H9 (cell line): ENCODE results near the gene THSD7B. TPM values are rescaled to one million over a fixed set of nuclear protein-coding genes. Genes with fewer than 3 reads are reported as not detected.

ENCODE experiments used
- DNase-seq: peaks from one replicate; pipeline ENCODE4 v3.0.0-alpha.2; 2017
- H2AFZ ChIP-seq: one replicate; pipeline ENCODE4 v1.6.1; 2013; ENCODE audit warnings: mild to moderate bottlenecking, low read length, control low read depth, moderate library complexity
- H2AK5ac ChIP-seq: 2 replicates; pipeline ENCODE4 v1.6.1; 2013; ENCODE audit warnings: low read length, control low read depth, mixed read lengths; ENCODE audit not compliant: insufficient read length
- H2BK120ac ChIP-seq: one replicate; pipeline ENCODE4 v1.6.1; 2013; ENCODE audit warnings: low read depth, mild to moderate bottlenecking, low read length, control low read depth, inconsistent platforms; ENCODE audit not compliant: poor library complexity, severe bottlenecking
- H2BK12ac ChIP-seq: 2 replicates; pipeline ENCODE4 v1.6.1; 2013; ENCODE audit warnings: low read length, control low read depth, mixed read lengths, low read depth; ENCODE audit not compliant: insufficient read length
- H2BK15ac ChIP-seq: 2 replicates; pipeline ENCODE4 v1.6.1; 2013; ENCODE audit warnings: low read depth, low read length, control low read depth
- H2BK20ac ChIP-seq: one replicate; pipeline ENCODE4 v1.6.1; 2013; ENCODE audit warnings: low read depth, mild to moderate bottlenecking, low read length, control low read depth, inconsistent platforms; ENCODE audit not compliant: poor library complexity, severe bottlenecking
- H2BK5ac ChIP-seq: 2 replicates; pipeline ENCODE4 v1.6.1; 2013; ENCODE audit warnings: low read length, control low read depth, mixed read lengths; ENCODE audit not compliant: insufficient read length
- H3K14ac ChIP-seq: 2 replicates; pipeline ENCODE4 v1.6.1; 2013; ENCODE audit warnings: low read length, control low read depth; ENCODE audit not compliant: insufficient read depth
- H3K18ac ChIP-seq: 2 replicates; pipeline ENCODE4 v1.6.1; 2013; ENCODE audit warnings: low read depth, mild to moderate bottlenecking, mixed read lengths, low read length, control low read depth; ENCODE audit not compliant: insufficient read length
- H3K23ac ChIP-seq: 2 replicates; pipeline ENCODE4 v1.6.1; 2013; ENCODE audit warnings: low read length, control low read depth, mixed read lengths, low read depth; ENCODE audit not compliant: insufficient read length
- H3K23me2 ChIP-seq: 2 replicates; pipeline ENCODE4 v1.6.1; 2013; ENCODE audit warnings: low read depth, mild to moderate bottlenecking, mixed read lengths, low read length, control low read depth; ENCODE audit not compliant: insufficient read length, poor library complexity, severe bottlenecking
- H3K27ac ChIP-seq: 2 replicates; pipeline ENCODE4 v1.5.1; 2013; ENCODE audit warnings: low read length, control low read depth, mixed read lengths, low read depth; ENCODE audit not compliant: insufficient read length
- H3K27me3 ChIP-seq: 2 replicates; pipeline ENCODE4 v1.6.1; 2013; ENCODE audit warnings: low read length, control low read depth, inconsistent platforms; ENCODE audit not compliant: insufficient read depth
- H3K4ac ChIP-seq: 2 replicates; pipeline ENCODE4 v1.6.1; 2013; ENCODE audit warnings: low read depth, mild to moderate bottlenecking, control low read depth, inconsistent platforms, low read length, moderate library complexity
- H3K4me1 ChIP-seq: 2 replicates; pipeline ENCODE4 v1.6.1; 2013; ENCODE audit warnings: low read length, control low read depth, inconsistent platforms; ENCODE audit not compliant: insufficient read depth
- H3K4me2 ChIP-seq: 2 replicates; pipeline ENCODE4 v1.6.1; 2013; ENCODE audit warnings: low read length, control low read depth, mixed read lengths; ENCODE audit not compliant: insufficient read length, insufficient read depth
- H3K56ac ChIP-seq: 2 replicates; pipeline ENCODE4 v1.6.1; 2013; ENCODE audit warnings: low read depth, mild to moderate bottlenecking, mixed read lengths, low read length, control low read depth; ENCODE audit not compliant: insufficient read length
- H3K79me1 ChIP-seq: 2 replicates; pipeline ENCODE4 v1.6.1; 2013; ENCODE audit warnings: low read depth, mild to moderate bottlenecking, moderate library complexity, low read length, control low read depth, inconsistent platforms; ENCODE audit not compliant: insufficient read depth, poor library complexity, severe bottlenecking
- H3K79me2 ChIP-seq: 2 replicates; pipeline ENCODE4 v1.6.1; 2013; ENCODE audit warnings: low read length, control low read depth, inconsistent platforms; ENCODE audit not compliant: insufficient read depth
- H3K9ac ChIP-seq: 2 replicates; pipeline ENCODE4 v1.6.1; 2013; ENCODE audit warnings: low read length, control low read depth, mixed read lengths; ENCODE audit not compliant: insufficient read length; ENCODE audit errors: extremely low read depth
- H3K9me3 ChIP-seq: one replicate; pipeline ENCODE4 v1.6.1; 2013; ENCODE audit warnings: low read depth, low read length, inconsistent platforms; ENCODE audit not compliant: control insufficient read depth
- H3T11ph ChIP-seq: one replicate; pipeline ENCODE4 v1.6.1; 2013; ENCODE audit warnings: mild to moderate bottlenecking, low read length, control low read depth, inconsistent platforms
- H4K20me1 ChIP-seq: one replicate; pipeline ENCODE4 v1.6.1; 2013; ENCODE audit not compliant: control insufficient read depth, insufficient read length, insufficient read depth
- H4K5ac ChIP-seq: 2 replicates; pipeline ENCODE4 v1.6.1; 2013; ENCODE audit warnings: low read depth, mild to moderate bottlenecking, mixed read lengths, low read length, control low read depth; ENCODE audit not compliant: insufficient read length
- H4K8ac ChIP-seq: replicated peaks from 2 replicates; pipeline ENCODE4 v1.6.1; 2013; ENCODE audit warnings: low read length, control low read depth, mixed read lengths, low read depth; ENCODE audit not compliant: insufficient read length
- H4K91ac ChIP-seq: 2 replicates; pipeline ENCODE4 v1.6.1; 2013; ENCODE audit warnings: low read depth, mild to moderate bottlenecking, moderate library complexity, mixed read lengths, low read length, control low read depth; ENCODE audit not compliant: insufficient read length
- H3K27ac Mint-ChIP-seq, 3 experiments: 2 replicates in 2 of 3; 3 replicates in 1 of 3; pipeline ENCODE4 v1.8.0; 2020 to 2021; ENCODE audit warnings: mixed read lengths in 3 of 3, mild to moderate bottlenecking in 1 of 3, moderate library complexity in 1 of 3
- H3K27me3 Mint-ChIP-seq: 2 replicates; pipeline ENCODE4 v1.8.0; 2021; ENCODE audit warnings: low read depth, mild to moderate bottlenecking, moderate library complexity, mixed read lengths
- H3K36me3 Mint-ChIP-seq, 3 experiments: 2 replicates in 2 of 3; 3 replicates in 1 of 3; pipeline ENCODE4 v1.8.0; 2020 to 2021; ENCODE audit warnings: low read depth in 3 of 3, mixed read lengths in 3 of 3; ENCODE audit not compliant: insufficient read depth in 1 of 3
- H3K4me1 Mint-ChIP-seq, 2 experiments: 2 replicates each; pipeline ENCODE4 v1.8.0; 2020; ENCODE audit warnings: mixed read lengths in 2 of 2
- H3K4me3 Mint-ChIP-seq, 2 experiments: 2 replicates in 1 of 2; 3 replicates in 1 of 2; pipeline ENCODE4 v1.8.0; 2020 to 2021; ENCODE audit warnings: mild to moderate bottlenecking in 2 of 2, mixed read lengths in 2 of 2, moderate library complexity in 1 of 2
- H3K9me3 Mint-ChIP-seq, 2 experiments: 2 replicates in 1 of 2; 3 replicates in 1 of 2; pipeline ENCODE4 v1.8.0; 2020; ENCODE audit warnings: mild to moderate bottlenecking in 2 of 2, mixed read lengths in 2 of 2, moderate library complexity in 1 of 2
- CTCF ChIP-seq: fragments of 200-600 bp; sonication (generic); conservative IDR thresholded peaks from 3 replicates; pipeline ENCODE4 v1.8.0; 2021; ENCODE audit warnings: antibody characterized with exemption, mild to moderate bottlenecking
- total RNA-seq: library from RNA; stranded (reverse); gene quantifications from 2 replicates; pipeline ENCODE4 v1.2.1, GENCODE V29; 2021

THSD7B gene
- total RNA-seq, 1 experiment from 2014 or later = 0.85 TPM

GRCh38 chr2:137118140-137118539 is 352.8 kb downstream of the THSD7B start:
- no peaks in the 10 kb centered on the region for H3K27me3 ChIP-seq
- H3K9me3 Mint-ChIP-seq = no peaks in the 10 kb centered on the region
- no peak overlapping the region for H3K18ac ChIP-seq

More at GRCh38 chr2:137118140-137118539, 352.8 kb downstream of the THSD7B start:
- Mint-ChIP-seq H3K4me1 (no peaks in the 10 kb centered on the region), H3K27ac (no peak overlapping the region), H3K4me3 (no peak overlapping the region), H3K36me3 (no peaks in the 10 kb centered on the region), H3K27me3 (no peaks in the 10 kb centered on the region)
- no peak overlapping the region for H2BK5ac ChIP-seq
- H3K23me2 ChIP-seq = no peaks in the 10 kb centered on the region
- H2AFZ ChIP-seq = no peak overlapping the region
- H4K8ac ChIP-seq = no peak overlapping the region
- H4K20me1 ChIP-seq = no peaks in the 10 kb centered on the region
- no peak overlapping the region for H2BK20ac ChIP-seq
- H3T11ph ChIP-seq = no peak overlapping the region
- no peak overlapping the region for H3K4ac ChIP-seq
- no peak overlapping the region for H3K9ac ChIP-seq
- no peaks in the 10 kb centered on the region for H3K79me1 ChIP-seq
- H3K27ac ChIP-seq = no peak overlapping the region
- H3K79me2 ChIP-seq = no peaks in the 10 kb centered on the region
- no peak overlapping the region for H3K23ac ChIP-seq
- no peak overlapping the region for H3K14ac ChIP-seq
- H3K56ac ChIP-seq = no peak overlapping the region
- H2BK120ac ChIP-seq = no peak overlapping the region
- no peak overlapping the region for H4K5ac ChIP-seq
- H3K9me3 ChIP-seq = no peaks in the 10 kb centered on the region
- no peak overlapping the region for H2BK12ac ChIP-seq
- DNase-seq = no peak
- no peak overlapping the region for H4K91ac ChIP-seq
- no peak overlapping the region for H2BK15ac ChIP-seq
- no peaks in the 10 kb centered on the region for H3K4me1 ChIP-seq
- no peak overlapping the region for H2AK5ac ChIP-seq
- no peak for TF ChIP-seq CTCF
- H3K4me2 ChIP-seq = no peak overlapping the region
